Adrenal gland (tissue), 12 donors: ENCODE data around the gene FOXC2. TPM values are rescaled to one million over a fixed set of nuclear protein-coding genes. Genes with fewer than 3 reads are reported as not detected.

ENCODE experiments used
- DNase-seq, 7 donors: peaks; one replicate each; pipeline ENCODE4 v3.0.0-alpha.2; 2019 to 2020
- H3K27ac ChIP-seq, 5 donors: fragments of 200-600 bp; sonication (generic) in 4 of 5; 1 replicate in 3 of 5; 2 replicates in 2 of 5; pipeline versions ENCODE4 v1.5.1 to v1.8.0; 2016 to 2020; ENCODE audit warnings: mild to moderate bottlenecking in 1 of 5
- H3K27me3 ChIP-seq: fragments of 200-600 bp; 2 replicates; pipeline ENCODE4 v1.8.0; 2021
- H3K36me3 ChIP-seq, 2 donors: fragments of 200-600 bp; replicated peaks in 1 of 2; 1 replicate in 1 of 2; 2 replicates in 1 of 2; pipeline versions ENCODE4 v1.5.1 to v1.8.0; 2018 to 2022
- H3K4me1 ChIP-seq, 2 donors: fragments of 200-600 bp; replicated peaks in 1 of 2; 1 replicate in 1 of 2; 2 replicates in 1 of 2; pipeline versions ENCODE4 v1.5.1 to v1.8.0; 2018 to 2021
- H3K4me3 ChIP-seq, 4 donors: fragments of 200-600 bp; sonication (generic) in 3 of 4; one replicate each; pipeline ENCODE4 v1.5.1; 2016 to 2018
- H3K9me3 ChIP-seq, 3 donors: fragments of 200-600 bp; sonication (generic) in 1 of 3; replicated peaks in 1 of 3; 1 replicate in 2 of 3; 2 replicates in 1 of 3; pipeline versions ENCODE4 v1.5.1 to v1.8.0; 2016 to 2021
- CTCF ChIP-seq, 6 experiments: fragments of 450-650 bp in 4 of 6; fragments of 200-600 bp in 2 of 6; sonication (generic) in 1 of 6; IDR thresholded peaks; 1 replicate in 5 of 6; 2 replicates in 1 of 6; pipeline versions ENCODE4 v1.5.1 to v1.8.0; 2016 to 2021; ENCODE audit warnings: antibody characterized with exemption in 6 of 6, mild to moderate bottlenecking in 2 of 6, moderate library complexity in 1 of 6
- POLR2A ChIP-seq, 2 donors: fragments of 450-650 bp; IDR thresholded peaks; one replicate each; pipeline ENCODE4 v1.6.1; 2017; ENCODE audit warnings: antibody characterized with exemption in 2 of 2, mild to moderate bottlenecking in 2 of 2, moderate library complexity in 1 of 2
- WGBS, 4 donors: extraction: QIAGEN DNeasy Blood & Tissue Kit in 2 of 4; methylation state at CpG; one replicate each; pipeline versions ENCODE4 v1.1.5 to v1.1.7; 2013 to 2017; 5-methylcytosine and 5-hydroxymethylcytosine counted together
- intact Hi-C, 2 donors: fragments of 100-400 bp; cut with DNase I; formaldehyde crosslinking; loops; one replicate each; pipeline versions ENCODE4 v1.14.1 to v1.15.0; 2022 to 2023
- polyA plus RNA-seq, 3 donors: library from polyadenylated mRNA; stranded (reverse); fragments of 200-250 nt in 2 of 3; fragments of 350-450 nt in 1 of 3; fragmentation: Illumina TruSeq in 1 of 3; extraction: RNeasy Lipid Tissue Mini Kit (QIAGEN cat#74804) in 1 of 3; gene quantifications; one replicate each; pipeline ENCODE4 v1.2.3, GENCODE V29; 2013 to 2014
- total RNA-seq, 9 donors: library from RNA; depleted of rRNA in 4 of 9; stranded (reverse); fragments of >200 nt in 4 of 9; fragments of 120-200 nt in 1 of 9; fragmentation: NEBNext Ultra II Directional in 1 of 9; extraction: Animal tissue kit (Norgen Biotek cat#: 25700) in 1 of 9; gene quantifications; one replicate each; pipeline versions ENCODE4 v1.1.0 to v1.2.4, GENCODE V29; 2013 to 2023
- donor health status: healthy with polysubstance abuse.
- donor health status: Bipolar disorder and iron deficiency.
- donor health status: DM: yes; HTN: yes; CAD: no.
- donor health status: DM: no; HTN: no; CAD: no.
- donor health status: DM: no; HTN: no; CAD: no.
- donor health status: DM: yes; HTN: yes; CAD: no.

Gene FOXC2
- total and polyA plus RNA-seq, 12 donors, result 0.39 to 4.8 (median 2.1) TPM

- TF ChIP-seq POLR2A (IDR thresholded peaks at IDR 0.05), result no peak
- TF ChIP-seq CTCF (IDR thresholded peaks at IDR 0.05), result no peak
- H3K4me3 ChIP-seq, result no peak overlapping the region
- DNase-seq, result peak; percentile 77 to 90 (median 84)
- H3K27ac ChIP-seq, result peak overlapping the region in 4 of 5 donors; percentile 46 to 85 (median 66)
- H3K27me3 ChIP-seq, result no peaks in the 10 kb centered on the region
- H3K9me3 ChIP-seq, result no peaks in the 10 kb centered on the region
- H3K36me3 ChIP-seq, result no peaks in the 10 kb centered on the region
- peaks cover 0 to 23% of the 10 kb centered on the region in 2 donors for H3K4me1 ChIP-seq
- 58 to 62% (median 60%) methylated on average over 29 to 31 of the region's 31 CpGs for WGBS, 4 donors
- intact Hi-C loops, result no loop called here
These were observed 36.1 kb upstream of the FOXC2 start for GRCh38 chr16:86530251-86531190.

- Histone ChIP-seq H3K27me3 (no peaks in the 10 kb centered on the region), H3K4me1 (peaks cover 0 to 23% of the 10 kb centered on the region in 2 donors), H3K36me3 (no peaks in the 10 kb centered on the region), H3K4me3 (no peak overlapping the region), H3K9me3 (no peaks in the 10 kb centered on the region), H3K27ac (peak overlapping the region in 4 of 5 donors; percentile 46 to 85 (median 68))
- TF ChIP-seq CTCF (IDR thresholded peaks at IDR 0.05) (no peak), POLR2A (IDR thresholded peaks at IDR 0.05) (no peak)
- intact Hi-C loops, result no loop called here
- WGBS, 4 donors, result 41 to 84% (median 56%) methylated on average over 3 to 7 of the region's 7 CpGs
- DNase-seq, result peak; percentile 54 to 82 (median 69)
These were observed 35.5 kb upstream of the FOXC2 start for GRCh38 chr16:86531191-86531545.

- intact Hi-C loops, result no loop called here
- DNase-seq, result no peak
- H3K27ac ChIP-seq, result peak overlapping the region in 3 of 5 donors; percentile 61 to 85 (median 76)
- 90 to 95% (median 93%) methylated on average over 28 to 49 of the region's 49 CpGs for WGBS, 4 donors
- TF ChIP-seq CTCF (IDR thresholded peaks at IDR 0.05), result no peak
- no peak for TF ChIP-seq POLR2A (IDR thresholded peaks at IDR 0.05)
- H3K4me3 ChIP-seq, result no peak overlapping the region
- no peaks in the 10 kb centered on the region for H3K9me3 ChIP-seq
- peaks cover 0 to 23% of the 10 kb centered on the region in 2 donors for H3K4me1 ChIP-seq
- no peaks in the 10 kb centered on the region for H3K27me3 ChIP-seq
- no peaks in the 10 kb centered on the region for H3K36me3 ChIP-seq
These were observed 34.7 kb upstream of the FOXC2 start for GRCh38 chr16:86531641-86532525.

GRCh38 chr16:86532526-86532815, 34.2 kb upstream of the FOXC2 start:
- 95 to 96% (median 95%) methylated on average over 7 of the region's 7 CpGs; no CpG with 5 or more reads in 1 of the 4 donors for WGBS, 4 donors
- TF ChIP-seq POLR2A (IDR thresholded peaks at IDR 0.05), result no peak
- TF ChIP-seq CTCF (IDR thresholded peaks at IDR 0.05), result no peak
- H3K36me3 ChIP-seq, result peaks cover 0 to under 1% of the 10 kb centered on the region in 2 donors
- intact Hi-C loops, result no loop called here
- no peaks in the 10 kb centered on the region for H3K9me3 ChIP-seq
- H3K27me3 ChIP-seq, result no peaks in the 10 kb centered on the region
- H3K27ac ChIP-seq, result no peak overlapping the region
- DNase-seq, result no peak
- peaks cover 0 to 23% of the 10 kb centered on the region in 2 donors for H3K4me1 ChIP-seq
- H3K4me3 ChIP-seq, result no peak overlapping the region
